GM18511 (cell line): ENCODE data around the gene IP6K2.
A peak's percentile ranks its signal among the peaks of the same experiment; 100 is the strongest.
"Not testable (repeated sequence)": the region's sequence is repeated elsewhere in the genome, so short reads cannot be mapped to it uniquely, and the experiment has no call there.

Experiments used
- ATAC-seq: cut with Tn5 transposase; IDR thresholded peaks from one replicate; pipeline ENCODE4 v1.9.1; 2021; ENCODE audit warnings: mild to moderate bottlenecking, moderate library complexity; ENCODE audit not compliant: unreplicated experiment

IP6K2 gene, protein sequence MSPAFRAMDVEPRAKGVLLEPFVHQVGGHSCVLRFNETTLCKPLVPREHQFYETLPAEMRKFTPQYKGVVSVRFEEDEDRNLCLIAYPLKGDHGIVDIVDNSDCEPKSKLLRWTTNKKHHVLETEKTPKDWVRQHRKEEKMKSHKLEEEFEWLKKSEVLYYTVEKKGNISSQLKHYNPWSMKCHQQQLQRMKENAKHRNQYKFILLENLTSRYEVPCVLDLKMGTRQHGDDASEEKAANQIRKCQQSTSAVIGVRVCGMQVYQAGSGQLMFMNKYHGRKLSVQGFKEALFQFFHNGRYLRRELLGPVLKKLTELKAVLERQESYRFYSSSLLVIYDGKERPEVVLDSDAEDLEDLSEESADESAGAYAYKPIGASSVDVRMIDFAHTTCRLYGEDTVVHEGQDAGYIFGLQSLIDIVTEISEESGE

DNA sequence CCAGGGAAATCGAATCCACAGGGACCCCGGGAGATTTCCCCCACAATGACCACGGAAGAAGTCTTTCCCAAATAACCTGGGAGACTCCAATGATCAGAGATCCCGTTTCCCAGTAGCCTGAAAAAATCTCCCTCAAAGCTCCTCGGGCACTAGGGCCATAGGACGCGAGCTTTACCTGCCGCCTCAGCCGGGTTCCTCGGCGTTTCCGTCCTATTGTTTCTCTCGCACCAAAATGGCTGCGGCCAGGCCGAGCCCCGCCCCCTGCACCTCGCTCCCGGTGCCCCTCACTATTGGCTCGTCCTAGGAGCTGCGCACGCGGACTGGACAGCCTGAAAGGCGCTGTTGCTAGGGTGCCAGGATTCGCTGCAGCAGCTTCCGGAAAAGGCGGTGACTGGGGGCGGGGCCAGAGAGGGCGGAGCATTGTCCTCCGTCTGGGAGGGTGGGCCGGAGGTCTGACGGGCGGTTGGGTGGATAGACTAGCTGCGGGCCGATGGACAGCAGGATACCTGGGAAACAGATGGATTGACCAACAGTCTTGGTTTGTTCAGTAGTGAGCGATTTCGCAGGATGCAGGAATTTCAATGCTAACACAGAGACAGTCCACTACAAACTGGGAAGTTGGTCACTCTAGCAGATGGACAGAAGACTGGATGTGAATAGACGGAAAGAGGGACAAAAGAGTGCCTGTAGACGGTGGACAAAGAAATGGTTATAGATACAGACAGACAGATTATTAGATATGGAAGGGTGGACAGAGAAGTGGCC is at the start of gene IP6K2:
Gene IP6K2 (minus strand): TSS at position 240 of the 765 bp plus-strand sequence. CDS start 21,930 bp downstream, outside the sequence.
- ATAC-seq = peak; percentile 95

DNA sequence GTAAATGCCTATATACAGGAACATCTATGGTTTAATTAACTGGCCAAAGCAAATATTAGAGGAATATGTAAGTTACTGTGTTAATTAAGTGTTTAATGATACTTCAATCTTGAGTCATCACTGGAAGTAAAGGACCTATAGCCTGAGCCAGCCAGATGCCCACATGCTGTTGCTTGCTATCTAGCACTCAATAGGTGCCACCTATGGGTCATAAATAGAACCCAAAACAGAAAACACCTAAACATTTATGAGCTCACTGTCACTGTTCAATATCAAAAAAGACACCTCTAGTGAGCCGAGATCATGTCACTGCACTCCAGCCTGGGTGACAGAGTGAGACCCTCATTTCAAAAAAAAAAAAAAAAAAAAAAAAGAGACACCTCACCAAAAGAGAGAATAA is 48.4 kb upstream of the IP6K2 start:
- no peak for ATAC-seq

- ATAC-seq = no peak
These were observed 45.8 kb upstream of the IP6K2 start for GRCh38 chr3:48762816-48763215.

DNA sequence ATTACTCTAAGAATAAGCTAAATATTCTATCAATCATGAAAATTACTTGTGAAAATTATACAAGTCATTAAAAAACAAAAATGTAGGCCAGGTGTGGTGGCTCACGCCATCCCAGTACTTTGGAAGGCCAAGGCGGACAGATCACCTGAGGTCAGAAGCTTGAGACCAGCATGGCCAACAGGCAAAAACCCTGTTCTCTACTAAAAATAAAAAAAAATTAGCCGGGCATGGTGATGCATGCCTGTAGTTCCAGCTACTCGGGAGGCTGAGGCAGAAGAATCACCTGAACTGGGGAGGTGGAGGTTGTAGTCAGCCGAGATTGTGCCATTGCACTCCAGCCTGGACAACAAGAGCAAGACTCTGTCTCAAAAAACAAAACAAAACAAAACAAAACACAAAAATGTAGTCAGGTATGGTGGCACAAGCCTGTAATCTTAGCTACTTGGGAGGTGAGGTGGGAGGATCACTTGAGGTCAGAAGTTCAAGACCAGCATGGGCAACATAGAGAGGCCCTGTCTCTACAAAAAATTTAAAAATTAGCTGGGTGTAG is 43.0 kb upstream of the IP6K2 start:
- ATAC-seq = not testable (repeated sequence)

DNA sequence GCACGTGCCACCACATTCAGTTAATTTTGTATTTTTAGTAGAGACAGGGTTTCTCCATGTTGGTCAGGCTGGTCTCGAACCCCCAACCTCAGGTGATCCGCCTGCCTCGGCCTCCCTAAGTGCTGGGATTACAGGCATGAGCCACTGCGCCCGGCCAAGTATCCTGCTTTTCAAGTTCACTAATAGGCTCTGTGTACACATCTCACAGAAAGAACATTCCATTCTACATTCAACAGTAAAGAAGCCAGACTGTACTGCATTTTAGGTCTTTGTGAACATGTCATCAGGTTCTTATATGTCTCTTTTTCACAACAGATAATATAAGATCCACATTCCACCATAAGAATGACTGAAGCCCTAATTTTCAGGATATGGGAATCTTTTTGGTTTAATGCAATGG is 42.5 kb upstream of the IP6K2 start:
- ATAC-seq = not testable (repeated sequence)

DNA sequence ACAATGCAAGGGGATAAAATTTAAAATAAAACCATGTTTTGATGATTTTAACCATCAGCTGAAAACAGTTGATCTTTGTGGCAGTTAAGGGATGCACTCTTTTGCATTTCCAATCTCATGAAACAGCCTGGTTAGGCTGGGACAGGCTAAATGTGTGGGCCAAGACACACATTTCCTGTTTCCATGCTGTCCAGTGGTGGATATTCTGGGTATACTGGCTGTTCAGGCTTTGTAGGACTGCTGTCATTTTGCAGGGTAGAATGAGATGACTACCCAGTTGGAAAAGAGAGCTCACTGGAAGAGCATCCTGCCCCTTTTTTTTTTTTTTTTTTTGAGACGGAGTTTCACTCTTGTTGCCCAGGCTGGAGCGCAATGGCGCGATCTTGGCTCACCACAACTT is 42.0 kb upstream of the IP6K2 start:
- no peak for ATAC-seq

- ATAC-seq = no peak
These were observed 39.6 kb upstream of the IP6K2 start for GRCh38 chr3:48756640-48757039.

GRCh38 chr3:48750856-48751255 is 33.8 kb upstream of the IP6K2 start:
- ATAC-seq = no peak

DNA sequence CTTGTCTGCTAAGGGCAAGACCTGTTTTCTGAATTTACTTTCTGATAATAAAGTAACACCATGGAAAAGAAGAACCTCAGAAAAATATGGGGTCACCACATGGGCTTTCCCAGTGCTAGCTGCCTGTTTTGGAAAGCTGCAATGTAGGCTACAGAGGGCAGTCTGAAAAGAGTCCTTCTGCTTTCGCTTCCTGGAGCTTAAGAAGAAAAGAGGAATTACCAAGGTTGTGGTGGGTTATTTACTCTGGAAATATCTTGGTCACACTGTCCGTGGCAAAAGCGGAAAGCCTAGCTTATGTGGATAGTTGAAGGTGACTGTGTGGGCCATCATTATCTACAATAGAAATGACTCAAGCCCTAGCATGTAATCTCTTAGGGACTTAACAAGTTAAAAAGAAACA is 31.7 kb upstream of the IP6K2 start:
- no peak for ATAC-seq

DNA sequence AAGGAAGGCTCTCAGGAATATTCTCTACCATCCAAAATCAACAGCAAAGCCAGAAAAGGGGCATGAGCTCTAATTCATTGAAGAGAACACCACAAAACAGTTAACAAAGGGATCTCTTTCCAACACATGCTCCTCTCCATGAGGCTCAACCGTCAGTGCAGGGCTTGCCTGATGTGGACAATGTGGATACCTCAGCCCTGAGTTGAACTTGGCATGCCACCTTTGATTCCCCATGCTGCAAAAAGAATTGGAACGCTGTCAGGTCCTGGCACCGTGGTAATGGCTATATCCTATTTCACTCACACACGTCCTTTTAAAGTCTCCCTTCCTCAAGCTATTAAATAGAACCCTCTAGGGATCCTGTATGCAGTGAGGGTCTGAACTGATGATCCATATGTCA is 30.7 kb upstream of the IP6K2 start:
- ATAC-seq = no peak

DNA sequence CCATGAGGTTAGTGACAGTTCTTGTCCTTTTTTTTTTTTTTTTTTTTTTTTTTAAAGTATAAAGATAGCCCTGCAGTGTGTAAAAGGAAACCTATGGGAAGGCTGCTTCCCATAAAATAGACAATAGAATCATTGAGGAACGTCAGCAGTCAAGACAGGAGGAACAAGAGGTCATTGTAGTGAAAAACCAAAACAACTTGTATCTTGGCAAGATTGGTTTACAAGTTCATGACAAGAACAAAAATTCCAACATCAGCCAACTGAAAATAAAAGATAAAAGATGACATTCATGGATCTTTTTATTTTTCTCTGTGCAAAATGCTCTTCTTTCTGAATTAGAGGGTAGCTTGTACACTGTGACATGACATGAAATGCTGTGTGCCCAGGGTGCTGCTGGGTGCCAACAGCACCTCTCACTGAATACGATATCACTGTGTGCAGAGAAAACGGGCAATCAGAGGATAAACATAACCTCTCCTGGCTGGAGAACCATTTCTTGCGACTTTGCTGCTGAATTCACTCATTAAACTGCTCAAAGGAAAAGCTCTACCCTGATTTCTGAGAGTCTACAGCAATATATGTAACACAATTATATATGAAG is 30.1 kb upstream of the IP6K2 start:
- no peak for ATAC-seq

GRCh38 chr3:48743773-48744172 is 26.8 kb upstream of the IP6K2 start:
- ATAC-seq = no peak

GRCh38 chr3:48741226-48741625 is 24.2 kb upstream of the IP6K2 start:
- not testable (repeated sequence) for ATAC-seq

DNA sequence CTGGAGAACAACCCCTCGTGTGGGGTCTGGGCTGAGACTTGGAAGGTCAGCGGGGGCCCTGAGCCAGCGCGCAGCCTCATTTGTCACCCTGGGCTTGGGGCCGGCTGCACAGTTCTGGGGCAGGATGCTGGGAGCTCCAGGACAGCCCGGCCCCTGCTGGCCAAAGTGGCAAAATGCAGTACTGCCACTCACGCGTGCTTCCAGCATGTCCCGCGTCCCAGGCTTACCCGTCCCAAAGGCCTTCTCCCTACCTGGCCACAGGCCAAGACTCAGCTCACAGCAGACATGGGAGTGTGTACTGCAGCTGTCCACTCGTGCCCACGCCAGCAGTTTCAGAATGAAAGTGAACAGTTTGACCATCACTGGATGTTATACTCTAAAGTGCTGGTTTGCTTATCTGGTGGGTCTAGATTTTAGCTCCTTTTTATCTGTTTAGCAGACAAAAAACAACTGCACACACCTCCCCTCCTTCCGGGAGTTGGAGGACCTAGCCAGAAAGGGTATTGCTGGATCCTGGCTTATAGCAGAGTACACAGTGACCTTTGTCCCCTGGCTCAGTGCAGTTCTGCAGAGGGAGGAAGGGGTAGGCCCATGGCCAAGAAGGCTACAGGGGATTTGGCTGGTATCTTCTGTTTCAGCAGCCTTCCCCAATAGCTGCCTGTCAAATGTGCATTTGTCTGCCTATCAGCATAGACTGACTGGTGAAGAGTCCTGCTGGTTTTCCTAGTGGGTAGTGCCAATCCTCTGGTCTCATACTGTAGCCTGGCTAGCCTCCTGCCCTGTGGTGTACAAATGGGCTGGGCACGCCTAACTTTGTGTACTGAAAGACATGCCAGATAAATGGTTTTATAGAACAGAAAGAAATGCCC is 23.2 kb upstream of the IP6K2 start:
- ATAC-seq = peak; percentile 88

GRCh38 chr3:48739617-48739954 is 22.6 kb upstream of the IP6K2 start:
- peak; percentile 28 for ATAC-seq

DNA sequence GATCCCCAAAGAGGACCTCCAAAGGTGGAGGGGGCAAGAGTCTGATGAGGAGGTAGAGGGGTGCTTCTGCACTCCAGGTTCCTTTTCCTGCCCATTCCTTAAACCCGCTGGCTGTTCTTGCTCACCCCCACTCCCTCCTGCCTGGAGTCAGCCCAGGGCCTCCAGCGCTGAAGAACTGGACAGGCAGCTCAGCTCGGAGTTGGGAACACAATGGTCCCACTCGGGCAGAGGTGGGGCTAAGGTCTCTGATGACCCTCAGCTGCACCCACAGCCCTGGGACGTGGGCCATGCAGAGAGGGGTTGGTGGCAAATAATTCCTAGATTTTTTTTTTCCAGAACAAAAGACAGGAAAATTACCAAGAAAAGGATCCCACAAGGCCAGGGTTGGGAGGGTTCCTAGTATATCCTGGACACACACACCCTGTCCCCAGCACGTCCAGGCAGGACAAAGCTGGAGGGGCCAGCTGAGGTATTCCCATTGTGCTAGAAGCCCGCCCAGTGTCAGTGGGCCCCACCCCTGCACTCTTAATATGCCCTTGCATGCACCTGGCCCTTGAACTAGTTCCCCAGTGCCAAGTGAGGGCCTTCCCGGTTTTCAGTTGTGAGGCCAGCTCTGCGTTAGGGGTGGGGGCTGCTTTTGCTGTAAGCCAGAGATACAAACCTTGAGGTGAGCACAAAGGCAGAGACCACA is 22.1 kb upstream of the IP6K2 start:
- no peak for ATAC-seq

DNA sequence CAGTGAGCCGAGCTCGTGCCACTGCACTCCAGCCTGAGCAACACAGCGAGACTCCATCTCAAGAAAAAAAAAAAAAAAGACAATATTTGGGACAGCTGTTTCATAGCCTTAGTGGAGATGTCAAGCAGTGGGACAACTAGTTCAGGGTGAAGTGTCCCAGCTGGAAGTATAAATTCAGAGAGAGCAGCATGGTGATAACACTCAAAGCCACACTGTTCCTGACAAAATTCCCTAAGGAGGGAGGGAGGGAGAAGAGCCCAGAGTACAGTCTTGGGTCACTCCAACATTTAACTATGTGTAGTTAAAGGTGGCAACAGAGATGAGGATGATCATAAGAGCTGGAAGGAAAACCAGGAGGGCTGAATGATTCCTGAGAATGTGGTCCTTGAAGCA is 21.1 kb upstream of the IP6K2 start:
- ATAC-seq = no peak

- not testable (repeated sequence) for ATAC-seq
These were observed 18.2 kb upstream of the IP6K2 start for GRCh38 chr3:48735075-48735767.

- not testable (repeated sequence) for ATAC-seq
These were observed 17.5 kb upstream of the IP6K2 start for GRCh38 chr3:48734541-48734940.
